Measurements from ENCODE around the gene CSHL1. TPM values are rescaled to one million over a fixed set of nuclear protein-coding genes. Genes with fewer than 3 reads are reported as not detected.
"Not testable (repeated sequence)": the region's sequence is repeated elsewhere in the genome, so short reads cannot be mapped to it uniquely, and the experiment has no call there.

The CSHL1 gene
- total and polyA plus RNA-seq, 2 donors from 2014 or later = not detected

- peak; percentile 65 for TF ChIP-seq CTCF (IDR thresholded peaks at IDR 0.05; ENCODE audit: borderline replicate concordance, extremely low read depth, insufficient read depth)
- H3K4me1 ChIP-seq (ENCODE audit: control insufficient read depth in 2 of 3, insufficient read depth in 2 of 3, low read depth in 1 of 3, low read length in 3 of 3) = no peaks in the 10 kb centered on the region
- no peaks in the 10 kb centered on the region for H3K36me3 ChIP-seq (ENCODE audit: control insufficient read depth in 2 of 3, insufficient read depth in 3 of 3, low read length in 3 of 3)
- H3K27me3 ChIP-seq (ENCODE audit: control insufficient read depth, insufficient read depth, low read length) = no peaks in the 10 kb centered on the region
- intact Hi-C loops (cut with DNase I) = no loop called here
- no peaks in the 10 kb centered on the region for H3K9me3 ChIP-seq (ENCODE audit: control insufficient read depth in 2 of 3, insufficient read depth in 1 of 3, low read length in 3 of 3)
- H3K9ac ChIP-seq (ENCODE audit: low read length in 3 of 3) = no peak within 1 kb of the TSS
- H3K4me3 ChIP-seq (ENCODE audit: low read length in 3 of 3) = no peak within 1 kb of the TSS
- H3K27ac ChIP-seq (ENCODE audit: low read depth in 2 of 2, low read length in 2 of 2) = no peak within 1 kb of the TSS
- DNase-seq (peak in 4 of 5 donors; percentile 45 to 60 (median 54)), FAIRE-seq (no peak)
Observed at GRCh38 chr17:63881935-63882601, 29.0 kb downstream of the CSHL1 start, which contains the start of gene GH2. GH2 (minus strand) TSS chr17:63881944; CDS start chr17:63881801, 143 bp downstream.

- intact Hi-C loops (cut with DNase I); H3K4me3 ChIP-seq (ENCODE audit: low read length in 3 of 3); H3K27me3 ChIP-seq (ENCODE audit: control insufficient read depth, insufficient read depth, low read length); H3K36me3 ChIP-seq (ENCODE audit: control insufficient read depth in 2 of 3, insufficient read depth in 3 of 3, low read length in 3 of 3); FAIRE-seq; DNase-seq; H3K27ac ChIP-seq (ENCODE audit: low read depth in 2 of 2, low read length in 2 of 2); H3K9me3 ChIP-seq (ENCODE audit: control insufficient read depth in 2 of 3, insufficient read depth in 1 of 3, low read length in 3 of 3); H3K4me1 ChIP-seq (ENCODE audit: control insufficient read depth in 2 of 3, insufficient read depth in 2 of 3, low read depth in 1 of 3, low read length in 3 of 3); H3K9ac ChIP-seq (ENCODE audit: low read length in 3 of 3): not testable (repeated sequence)
Observed at GRCh38 chr17:63881337-63881736, 29.7 kb downstream of the CSHL1 start.

GRCh38 chr17:63880706-63881105 is 30.4 kb downstream of the CSHL1 start:
- FAIRE-seq (no peak), DNase-seq (no peak)
- Histone ChIP-seq H3K36me3 (ENCODE audit: control insufficient read depth in 2 of 3, insufficient read depth in 3 of 3, low read length in 3 of 3) (no peaks in the 10 kb centered on the region), H3K4me1 (ENCODE audit: control insufficient read depth in 2 of 3, insufficient read depth in 2 of 3, low read depth in 1 of 3, low read length in 3 of 3) (no peaks in the 10 kb centered on the region), H3K9me3 (ENCODE audit: control insufficient read depth in 2 of 3, insufficient read depth in 1 of 3, low read length in 3 of 3) (no peaks in the 10 kb centered on the region), H3K27me3 (ENCODE audit: control insufficient read depth, insufficient read depth, low read length) (no peaks in the 10 kb centered on the region), H3K9ac (ENCODE audit: low read length in 3 of 3) (no peak overlapping the region), H3K27ac (ENCODE audit: low read depth in 2 of 2, low read length in 2 of 2) (no peak overlapping the region), H3K4me3 (ENCODE audit: low read length in 3 of 3) (no peak overlapping the region)
- TF ChIP-seq CTCF (IDR thresholded peaks at IDR 0.05; ENCODE audit: borderline replicate concordance, extremely low read depth, insufficient read depth) = no peak
- intact Hi-C loops (cut with DNase I) = no loop called here

- H3K27me3 ChIP-seq (ENCODE audit: control insufficient read depth, insufficient read depth, low read length); intact Hi-C loops (cut with DNase I); H3K4me3 ChIP-seq (ENCODE audit: low read length in 3 of 3); FAIRE-seq; H3K27ac ChIP-seq (ENCODE audit: low read depth in 2 of 2, low read length in 2 of 2); H3K9me3 ChIP-seq (ENCODE audit: control insufficient read depth in 2 of 3, insufficient read depth in 1 of 3, low read length in 3 of 3); DNase-seq; H3K4me1 ChIP-seq (ENCODE audit: control insufficient read depth in 2 of 3, insufficient read depth in 2 of 3, low read depth in 1 of 3, low read length in 3 of 3); H3K36me3 ChIP-seq (ENCODE audit: control insufficient read depth in 2 of 3, insufficient read depth in 3 of 3, low read length in 3 of 3); H3K9ac ChIP-seq (ENCODE audit: low read length in 3 of 3): not testable (repeated sequence)
Observed at GRCh38 chr17:63878413-63878812, 32.6 kb downstream of the CSHL1 start.

- FAIRE-seq; H3K27ac ChIP-seq (ENCODE audit: low read depth in 2 of 2, low read length in 2 of 2); H3K9me3 ChIP-seq (ENCODE audit: control insufficient read depth in 2 of 3, insufficient read depth in 1 of 3, low read length in 3 of 3); intact Hi-C loops (cut with DNase I); H3K36me3 ChIP-seq (ENCODE audit: control insufficient read depth in 2 of 3, insufficient read depth in 3 of 3, low read length in 3 of 3); H3K27me3 ChIP-seq (ENCODE audit: control insufficient read depth, insufficient read depth, low read length); DNase-seq; H3K4me3 ChIP-seq (ENCODE audit: low read length in 3 of 3); H3K4me1 ChIP-seq (ENCODE audit: control insufficient read depth in 2 of 3, insufficient read depth in 2 of 3, low read depth in 1 of 3, low read length in 3 of 3); H3K9ac ChIP-seq (ENCODE audit: low read length in 3 of 3): not testable (repeated sequence)
Observed at GRCh38 chr17:63874693-63875092, 36.4 kb downstream of the CSHL1 start.

GRCh38 chr17:63874061-63874626 is 36.9 kb downstream of the CSHL1 start:
- FAIRE-seq; H3K9me3 ChIP-seq (ENCODE audit: control insufficient read depth in 2 of 3, insufficient read depth in 1 of 3, low read length in 3 of 3); H3K27me3 ChIP-seq (ENCODE audit: control insufficient read depth, insufficient read depth, low read length); H3K27ac ChIP-seq (ENCODE audit: low read depth in 2 of 2, low read length in 2 of 2); DNase-seq; H3K4me3 ChIP-seq (ENCODE audit: low read length in 3 of 3); H3K36me3 ChIP-seq (ENCODE audit: control insufficient read depth in 2 of 3, insufficient read depth in 3 of 3, low read length in 3 of 3); intact Hi-C loops (cut with DNase I); H3K9ac ChIP-seq (ENCODE audit: low read length in 3 of 3); H3K4me1 ChIP-seq (ENCODE audit: control insufficient read depth in 2 of 3, insufficient read depth in 2 of 3, low read depth in 1 of 3, low read length in 3 of 3): not testable (repeated sequence)

- H3K27me3 ChIP-seq (ENCODE audit: control insufficient read depth, insufficient read depth, low read length); H3K36me3 ChIP-seq (ENCODE audit: control insufficient read depth in 2 of 3, insufficient read depth in 3 of 3, low read length in 3 of 3); DNase-seq; intact Hi-C loops (cut with DNase I); H3K27ac ChIP-seq (ENCODE audit: low read depth in 2 of 2, low read length in 2 of 2); H3K9me3 ChIP-seq (ENCODE audit: control insufficient read depth in 2 of 3, insufficient read depth in 1 of 3, low read length in 3 of 3); H3K4me3 ChIP-seq (ENCODE audit: low read length in 3 of 3); FAIRE-seq; H3K4me1 ChIP-seq (ENCODE audit: control insufficient read depth in 2 of 3, insufficient read depth in 2 of 3, low read depth in 1 of 3, low read length in 3 of 3); H3K9ac ChIP-seq (ENCODE audit: low read length in 3 of 3): not testable (repeated sequence)
Observed at GRCh38 chr17:63873577-63873976, 37.5 kb downstream of the CSHL1 start, which contains the start of gene CSH2. CSH2 (minus strand) TSS chr17:63873677; CDS start chr17:63873614, 63 bp downstream.

Measured in kidney (tissue), 14 donors.